GM23338 (cell line): ENCODE results near the gene CBLC. TPM values are rescaled to one million over a fixed set of nuclear protein-coding genes. Genes with fewer than 3 reads are reported as not detected.

ENCODE experiments used
- ATAC-seq: fragments of 200-7000 bp; cut with Tn5 transposase; 3 replicates; pipeline ENCODE4 v1.9.1; 2020
- DNase-seq: peaks from one replicate; pipeline ENCODE4 v3.0.0-alpha.2; 2015; ENCODE audit warnings: low spot score
- H2AFZ ChIP-seq: fragments of 200-600 bp; sonication (generic); 2 replicates; pipeline ENCODE4 v1.8.0; 2016; ENCODE audit warnings: antibody characterized with exemption, mild to moderate bottlenecking, moderate library complexity
- H3F3A ChIP-seq: fragments of 200-600 bp; sonication (generic); replicated peaks from 2 replicates; pipeline ENCODE4 v1.8.0; 2017; ENCODE audit warnings: antibody characterized with exemption, mixed run types, low read depth
- H3K27ac ChIP-seq: fragments of 200-600 bp; sonication (generic); 2 replicates; pipeline ENCODE4 v1.6.1; 2016; ENCODE audit warnings: low read depth
- H3K27me3 ChIP-seq: fragments of 200-600 bp; sonication (generic); 2 replicates; pipeline ENCODE4 v1.8.0; 2016; ENCODE audit warnings: mild to moderate bottlenecking, mixed run types, moderate library complexity; ENCODE audit not compliant: insufficient read depth
- H3K36me3 ChIP-seq: fragments of 200-600 bp; sonication (generic); 2 replicates; pipeline ENCODE4 v1.8.0; 2016; ENCODE audit warnings: mild to moderate bottlenecking; ENCODE audit not compliant: insufficient read depth
- H3K4me1 ChIP-seq: fragments of 200-600 bp; sonication (generic); 2 replicates; pipeline ENCODE4 v1.8.0; 2016; ENCODE audit warnings: mild to moderate bottlenecking, moderate library complexity; ENCODE audit not compliant: insufficient read depth
- H3K4me2 ChIP-seq: fragments of 200-600 bp; sonication (generic); 2 replicates; pipeline ENCODE4 v1.7.1; 2017; ENCODE audit warnings: mixed run types
- H3K4me3 ChIP-seq: fragments of 200-600 bp; sonication (generic); 2 replicates; pipeline ENCODE4 v1.6.1; 2016; ENCODE audit warnings: mixed run types
- H3K79me2 ChIP-seq: fragments of 200-600 bp; sonication (generic); replicated peaks from 2 replicates; pipeline ENCODE4 v1.8.0; 2017; ENCODE audit warnings: mild to moderate bottlenecking; ENCODE audit not compliant: insufficient read depth
- H3K9me2 ChIP-seq: fragments of 200-600 bp; sonication (generic); 2 replicates; pipeline ENCODE4 v1.8.0; 2017; ENCODE audit not compliant: insufficient read depth
- H4K20me1 ChIP-seq: fragments of 200-600 bp; sonication (generic); replicated peaks from 2 replicates; pipeline ENCODE4 v1.8.0; 2017; ENCODE audit warnings: mild to moderate bottlenecking; ENCODE audit not compliant: insufficient read depth
- H3K27ac Mint-ChIP-seq: 2 replicates; pipeline ENCODE4 v1.8.0; 2020; ENCODE audit warnings: inconsistent platforms, mild to moderate bottlenecking, moderate library complexity, mixed read lengths
- H3K27me3 Mint-ChIP-seq: 3 replicates; pipeline ENCODE4 v1.8.0; 2022; ENCODE audit warnings: low read depth, mild to moderate bottlenecking, moderate library complexity, mixed read lengths, inconsistent platforms; ENCODE audit not compliant: insufficient read depth, poor library complexity
- H3K36me3 Mint-ChIP-seq: 3 replicates; pipeline ENCODE4 v1.8.0; 2021; ENCODE audit warnings: low read depth, mild to moderate bottlenecking, inconsistent platforms, moderate library complexity, mixed read lengths
- H3K4me1 Mint-ChIP-seq: 3 replicates; pipeline ENCODE4 v1.8.0; 2020; ENCODE audit warnings: mild to moderate bottlenecking, inconsistent platforms, mixed read lengths
- H3K4me3 Mint-ChIP-seq: 3 replicates; pipeline ENCODE4 v1.8.0; 2021; ENCODE audit warnings: moderate library complexity, mild to moderate bottlenecking, inconsistent platforms, mixed read lengths
- H3K9me3 Mint-ChIP-seq: 3 replicates; pipeline ENCODE4 v1.8.0; 2020; ENCODE audit warnings: moderate library complexity, mild to moderate bottlenecking, inconsistent platforms, mixed read lengths
- CREB1 ChIP-seq: fragments of 250-450 bp; sonication (Bioruptor Pico); IDR thresholded peaks from 2 replicates; pipeline ENCODE4 v1.5.0; 2020; ENCODE audit warnings: low read depth, mild to moderate bottlenecking, moderate library complexity
- CTCF ChIP-seq, 2 experiments: fragments of 200-600 bp in 1 of 2; sonication (generic) in 1 of 2; conservative IDR thresholded peaks; 2 replicates each; pipeline versions ENCODE4 v1.5.1 to v1.6.1; 2016 to 2017; ENCODE audit warnings: antibody characterized with exemption in 2 of 2, low read depth in 2 of 2, mild to moderate bottlenecking in 2 of 2, moderate library complexity in 1 of 2
- ETS1 ChIP-seq: IDR thresholded peaks from 2 replicates; pipeline ENCODE4 v1.6.1; 2016; ENCODE audit warnings: antibody characterized with exemption
- EZH2 ChIP-seq: fragments of 200-600 bp; sonication (generic); IDR thresholded peaks from one replicate; pipeline ENCODE4 v1.8.0; 2017; ENCODE audit warnings: antibody characterized with exemption, mild to moderate bottlenecking, low read depth; ENCODE audit not compliant: unreplicated experiment
- JUNB ChIP-seq: IDR thresholded peaks from one replicate; pipeline ENCODE4 v1.6.1; 2016; ENCODE audit warnings: antibody characterized with exemption; ENCODE audit not compliant: unreplicated experiment
- NANOG ChIP-seq: IDR thresholded peaks from 2 replicates; pipeline ENCODE4 v1.6.1; 2016; ENCODE audit warnings: antibody characterized with exemption, borderline replicate concordance
- POLR2AphosphoS5 ChIP-seq: IDR thresholded peaks from 2 replicates; pipeline ENCODE4 v1.6.1; 2016; ENCODE audit warnings: antibody characterized with exemption, low read depth
- REST ChIP-seq: IDR thresholded peaks from one replicate; pipeline ENCODE4 v1.6.1; 2018; ENCODE audit warnings: antibody characterized with exemption; ENCODE audit not compliant: unreplicated experiment
- STAT1 ChIP-seq: IDR thresholded peaks from one replicate; pipeline ENCODE4 v1.6.1; 2016; ENCODE audit warnings: antibody characterized with exemption; ENCODE audit not compliant: unreplicated experiment
- ZNF331 ChIP-seq: fragments of 250-450 bp; sonication (Bioruptor Pico); IDR thresholded peaks from 2 replicates; pipeline ENCODE4 v1.5.0; 2020; ENCODE audit warnings: low read depth, mild to moderate bottlenecking, moderate library complexity
- ZNF462 ChIP-seq: fragments of 250-450 bp; sonication (Bioruptor Pico); IDR thresholded peaks from 2 replicates; pipeline ENCODE4 v1.5.0; 2020; ENCODE audit warnings: mild to moderate bottlenecking, moderate library complexity
- polyA plus RNA-seq: library from polyadenylated mRNA; unstranded; fragments of >200 nt; fragmentation: Nextera tagmentation; extraction: Ambion mirVana; gene quantifications from 2 replicates; pipeline ENCODE4 v1.2.1, GENCODE V29; 2016
- total RNA-seq: library from RNA; depleted of rRNA; stranded (reverse); fragments of >200 nt; shearing (Covaris generic); gene quantifications from 2 replicates; pipeline ENCODE4 v1.2.3, GENCODE V29; 2014

CBLC gene
- total and polyA plus RNA-seq, 2 experiments from 2014 or later = 14.5 to 29.3 TPM

- ATAC-seq = no peak
- no peak for DNase-seq
- Histone ChIP-seq H3F3A (no peaks in the 10 kb centered on the region), H2AFZ (no peak overlapping the region), H3K79me2 (no peaks in the 10 kb centered on the region), H3K36me3 (no peaks in the 10 kb centered on the region), H3K4me3 (no peak overlapping the region), H3K27ac (no peak overlapping the region), H3K4me1 (no peaks in the 10 kb centered on the region), H3K9me2 (no peaks in the 10 kb centered on the region), H4K20me1 (no peaks in the 10 kb centered on the region), H3K27me3 (no peaks in the 10 kb centered on the region), H3K4me2 (no peak overlapping the region)
- Mint-ChIP-seq H3K36me3 (no peaks in the 10 kb centered on the region), H3K4me1 (peaks cover 16% of the 10 kb centered on the region), H3K27me3 (peaks cover 9% of the 10 kb centered on the region), H3K9me3 (no peaks in the 10 kb centered on the region), H3K4me3 (no peak overlapping the region), H3K27ac (no peak overlapping the region)
- no peak for TF ChIP-seq ETS1
- no peak for TF ChIP-seq EZH2
- no peak for TF ChIP-seq STAT1
- TF ChIP-seq NANOG = no peak
- no peak for TF ChIP-seq ZNF462 (CRISPR knock-in tag)
- TF ChIP-seq POLR2AphosphoS5 = no peak
- TF ChIP-seq CREB1 = no peak
- no peak for TF ChIP-seq ZNF331 (CRISPR knock-in tag)
- TF ChIP-seq CTCF (conservative IDR thresholded peaks at IDR 0.05; ENCODE audit: low read depth in 2 of 2) = no peak
- TF ChIP-seq REST = no peak
- no peak for TF ChIP-seq JUNB
These were observed 38.8 kb upstream of the CBLC start for GRCh38 chr19:44738603-44739558.
